Measurements from ENCODE around the gene CD3E.
A peak's percentile ranks its signal among the peaks of the same experiment; 100 is the strongest.

The CD3E gene

GRCh38 chr11:118304568-118305248 is at the start of gene CD3E:
TSS of gene CD3E (plus strand) at chr11:118304730. CDS start at chr11:118304953, 223 bp downstream.
- no peak for DNase-seq

GRCh38 chr11:118258410-118258809 is 46.1 kb upstream of the CD3E start:
- DNase-seq, result peak; percentile 28

- no peak for DNase-seq
These were observed 45.4 kb upstream of the CD3E start for GRCh38 chr11:118259138-118259537.

- no peak for DNase-seq
These were observed 44.2 kb upstream of the CD3E start for GRCh38 chr11:118260353-118260752.

- no peak for DNase-seq
These were observed 41.4 kb upstream of the CD3E start for GRCh38 chr11:118263112-118263511.

- DNase-seq, result no peak
These were observed 40.6 kb upstream of the CD3E start, which contains the start of gene MPZL2 for GRCh38 chr11:118263695-118264568. TSS of gene MPZL2 (minus strand) at chr11:118264297. CDS start at chr11:118264153, 144 bp downstream.

- peak; percentile 69 for DNase-seq
These were observed 39.7 kb upstream of the CD3E start for GRCh38 chr11:118264569-118265465.

- DNase-seq, result no peak
These were observed 38.6 kb upstream of the CD3E start for GRCh38 chr11:118265954-118266353.

- DNase-seq, result no peak
These were observed 37.0 kb upstream of the CD3E start for GRCh38 chr11:118267486-118267885.

- DNase-seq, result no peak
These were observed 32.5 kb upstream of the CD3E start for GRCh38 chr11:118272001-118272400.

GRCh38 chr11:118274186-118274585 is 30.3 kb upstream of the CD3E start:
- DNase-seq, result no peak

- DNase-seq, result no peak
These were observed 29.4 kb upstream of the CD3E start for GRCh38 chr11:118275176-118275575.

GRCh38 chr11:118276422-118276821 is 28.1 kb upstream of the CD3E start:
- no peak for DNase-seq

GRCh38 chr11:118277312-118277711 is 27.2 kb upstream of the CD3E start:
- no peak for DNase-seq

GRCh38 chr11:118281284-118281683 is 23.2 kb upstream of the CD3E start:
- no peak for DNase-seq

- DNase-seq, result no peak
These were observed 21.9 kb upstream of the CD3E start for GRCh38 chr11:118282606-118283005.

- DNase-seq, result no peak
These were observed 21.4 kb upstream of the CD3E start for GRCh38 chr11:118283037-118283636.

- no peak for DNase-seq
These were observed 20.7 kb upstream of the CD3E start for GRCh38 chr11:118283756-118284350.

GRCh38 chr11:118286545-118286944 is 18.0 kb upstream of the CD3E start:
- no peak for DNase-seq

- no peak for DNase-seq
These were observed 17.5 kb upstream of the CD3E start for GRCh38 chr11:118287006-118287405.

GRCh38 chr11:118289401-118289800 is 15.1 kb upstream of the CD3E start:
- DNase-seq, result no peak

GRCh38 chr11:118290923-118291322 is 13.6 kb upstream of the CD3E start:
- DNase-seq, result peak; percentile 33

All from NCI-H82 (cell line).